DOHH2 (cell line): ENCODE measurements around the gene F13A1.

Source experiments
- H3F3A ChIP-seq: fragments of 200-600 bp; sonication (generic), shearing (Covaris generic); 2 replicates; pipeline ENCODE4 v1.6.0; 2016; ENCODE audit warnings: antibody characterized with exemption, mild to moderate bottlenecking; ENCODE audit not compliant: control insufficient read depth, insufficient read depth
- H3K27ac ChIP-seq: fragments of 200-600 bp; sonication (generic); 2 replicates; pipeline ENCODE4 v1.5.1; 2014; ENCODE audit warnings: low read depth, mild to moderate bottlenecking, low read length, moderate library complexity
- H3K27me3 ChIP-seq: fragments of 200-600 bp; sonication (generic); 2 replicates; pipeline ENCODE4 v1.6.1; 2014; ENCODE audit warnings: mild to moderate bottlenecking, low read length, mixed read lengths; ENCODE audit not compliant: control insufficient read depth
- H3K36me3 ChIP-seq: fragments of 200-600 bp; sonication (generic); 2 replicates; pipeline ENCODE4 v1.6.1; 2014; ENCODE audit warnings: mild to moderate bottlenecking, low read length, moderate library complexity, mixed read lengths; ENCODE audit not compliant: control insufficient read depth
- H3K4me1 ChIP-seq: fragments of 200-600 bp; sonication (generic); 2 replicates; pipeline ENCODE4 v1.6.1; 2014; ENCODE audit warnings: mild to moderate bottlenecking, low read length, mixed read lengths; ENCODE audit not compliant: control insufficient read depth
- H3K4me2 ChIP-seq: fragments of 200-600 bp; sonication (generic); 2 replicates; pipeline ENCODE4 v1.6.0; 2014; ENCODE audit warnings: mild to moderate bottlenecking, low read length, moderate library complexity
- H3K4me3 ChIP-seq: fragments of 200-600 bp; sonication (generic); 2 replicates; pipeline ENCODE4 v1.5.1; 2014; ENCODE audit warnings: mild to moderate bottlenecking, low read length, mixed read lengths
- H3K79me2 ChIP-seq: fragments of 200-600 bp; sonication (generic); 2 replicates; pipeline ENCODE4 v1.6.1; 2014; ENCODE audit warnings: mild to moderate bottlenecking, low read length, mixed read lengths; ENCODE audit not compliant: control insufficient read depth
- H3K9me2 ChIP-seq: fragments of 200-600 bp; sonication (generic); replicated peaks from 2 replicates; pipeline ENCODE4 v1.6.1; 2014; ENCODE audit warnings: mild to moderate bottlenecking, low read length, mixed read lengths; ENCODE audit not compliant: control insufficient read depth
- H3K9me3 ChIP-seq: fragments of 200-600 bp; sonication (generic); 2 replicates; pipeline ENCODE4 v1.6.1; 2014; ENCODE audit warnings: antibody characterized with exemption, low read length, mixed read lengths; ENCODE audit not compliant: control insufficient read depth, insufficient read depth
- H4K20me1 ChIP-seq: fragments of 200-600 bp; sonication (generic); 2 replicates; pipeline ENCODE4 v1.6.0; 2014; ENCODE audit warnings: low read depth, mild to moderate bottlenecking, antibody characterized with exemption, low read length, moderate library complexity; ENCODE audit not compliant: control insufficient read depth, insufficient read depth
- EZH2phosphoT487 ChIP-seq: fragments of 200-600 bp; sonication (generic); IDR thresholded peaks from 2 replicates; pipeline ENCODE4 v1.6.1; 2017; ENCODE audit warnings: borderline replicate concordance, mild to moderate bottlenecking, antibody characterized with exemption, low read length, moderate library complexity, mixed read lengths
- TF ChIP-seq, protein P1 (sequence below): fragments of 200-600 bp; sonication (generic); IDR thresholded peaks from one replicate; pipeline ENCODE4 v1.5.1; 2014; ENCODE audit warnings: antibody characterized with exemption, mild to moderate bottlenecking, low read depth, low read length; ENCODE audit not compliant: poor library complexity, severe bottlenecking

The F13A1 gene

DNA sequence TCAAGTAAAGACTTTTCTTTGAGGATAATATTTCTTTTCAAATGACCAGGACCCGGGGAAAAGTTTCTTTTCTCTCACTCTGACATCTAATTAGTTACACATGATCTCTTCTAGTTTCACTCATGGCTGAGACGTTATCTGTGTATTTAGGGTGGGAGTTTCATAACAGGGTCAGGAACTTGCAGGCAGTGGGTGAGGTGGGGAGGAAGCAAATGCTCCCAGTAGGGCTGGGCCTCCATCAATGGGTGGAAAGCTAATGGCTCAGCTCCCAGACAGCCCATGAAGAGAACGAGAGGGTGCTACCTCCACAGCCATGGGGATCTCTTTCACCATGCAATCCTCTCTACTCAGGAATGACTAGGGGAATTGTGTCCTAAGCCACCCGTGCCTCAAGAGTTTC lies 119.3 kb downstream of the F13A1 start:
- Histone ChIP-seq H3K4me3 (no peak overlapping the region), H3K79me2 (no peaks in the 10 kb centered on the region), H3K36me3 (no peaks in the 10 kb centered on the region), H3F3A (no peaks in the 10 kb centered on the region), H3K9me3 (no peaks in the 10 kb centered on the region), H4K20me1 (no peaks in the 10 kb centered on the region), H3K27me3 (peaks cover 6% of the 10 kb centered on the region; the same call in 1 of the 2 replicates), H3K9me2 (no peaks in the 10 kb centered on the region), H3K27ac (no peak overlapping the region), H3K4me2 (no peak overlapping the region), H3K4me1 (no peaks in the 10 kb centered on the region)
- TF ChIP-seq, protein P1, sequence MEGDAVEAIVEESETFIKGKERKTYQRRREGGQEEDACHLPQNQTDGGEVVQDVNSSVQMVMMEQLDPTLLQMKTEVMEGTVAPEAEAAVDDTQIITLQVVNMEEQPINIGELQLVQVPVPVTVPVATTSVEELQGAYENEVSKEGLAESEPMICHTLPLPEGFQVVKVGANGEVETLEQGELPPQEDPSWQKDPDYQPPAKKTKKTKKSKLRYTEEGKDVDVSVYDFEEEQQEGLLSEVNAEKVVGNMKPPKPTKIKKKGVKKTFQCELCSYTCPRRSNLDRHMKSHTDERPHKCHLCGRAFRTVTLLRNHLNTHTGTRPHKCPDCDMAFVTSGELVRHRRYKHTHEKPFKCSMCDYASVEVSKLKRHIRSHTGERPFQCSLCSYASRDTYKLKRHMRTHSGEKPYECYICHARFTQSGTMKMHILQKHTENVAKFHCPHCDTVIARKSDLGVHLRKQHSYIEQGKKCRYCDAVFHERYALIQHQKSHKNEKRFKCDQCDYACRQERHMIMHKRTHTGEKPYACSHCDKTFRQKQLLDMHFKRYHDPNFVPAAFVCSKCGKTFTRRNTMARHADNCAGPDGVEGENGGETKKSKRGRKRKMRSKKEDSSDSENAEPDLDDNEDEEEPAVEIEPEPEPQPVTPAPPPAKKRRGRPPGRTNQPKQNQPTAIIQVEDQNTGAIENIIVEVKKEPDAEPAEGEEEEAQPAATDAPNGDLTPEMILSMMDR, result no peak
- TF ChIP-seq EZH2phosphoT487, result no peak

DNA sequence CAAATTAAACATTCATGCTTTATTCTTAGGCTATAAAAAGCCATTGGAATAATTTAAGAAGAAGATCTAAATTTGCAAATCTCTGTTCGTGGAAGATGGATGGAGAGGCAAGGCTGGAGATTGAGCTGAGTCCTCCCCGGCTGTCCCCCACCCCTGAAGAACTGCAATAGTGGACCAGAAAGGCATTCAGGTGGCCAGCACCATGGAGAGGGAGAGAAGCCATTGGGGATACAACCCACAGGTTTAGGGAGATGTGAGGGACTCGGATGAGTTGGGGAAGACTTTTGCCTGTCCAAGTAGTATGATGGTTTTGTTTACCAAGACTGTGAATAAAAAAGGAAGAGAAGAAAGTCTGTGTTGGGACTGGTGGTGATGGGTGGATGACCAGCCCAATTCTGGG lies 120.8 kb downstream of the F13A1 start:
- TF ChIP-seq, protein P1, result no peak
- no peak for TF ChIP-seq EZH2phosphoT487
- H3K36me3 ChIP-seq, result no peaks in the 10 kb centered on the region
- H3K4me2 ChIP-seq, result no peak overlapping the region

DNA sequence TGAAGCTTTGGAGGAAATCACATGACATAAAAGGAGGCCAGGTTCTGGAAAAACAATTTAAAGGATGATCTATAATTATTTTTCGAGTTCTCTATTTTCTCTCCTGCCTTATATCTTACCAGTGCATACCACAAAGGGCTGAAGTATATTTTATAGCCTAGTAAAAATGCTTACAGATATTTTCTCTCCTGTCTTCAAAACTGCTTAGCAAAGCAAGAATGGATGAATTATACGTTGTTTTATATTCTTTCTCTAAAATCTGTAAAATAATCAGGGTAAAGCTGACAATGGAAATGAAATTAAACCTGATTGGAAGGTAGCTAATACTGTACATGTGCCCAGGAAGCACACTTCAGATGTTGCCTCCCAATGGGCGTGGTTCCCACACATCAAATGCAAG lies 123.7 kb downstream of the F13A1 start:
- H3F3A ChIP-seq, result no peaks in the 10 kb centered on the region
- H3K9me3 ChIP-seq, result no peaks in the 10 kb centered on the region
- H3K27ac ChIP-seq, result no peak overlapping the region
- no peaks in the 10 kb centered on the region for H3K79me2 ChIP-seq
- H3K27me3 ChIP-seq, result peaks cover 2% of the 10 kb centered on the region; the same call in 1 of the 2 replicates
- H3K4me3 ChIP-seq, result no peak overlapping the region
- H3K9me2 ChIP-seq, result no peaks in the 10 kb centered on the region
- H3K36me3 ChIP-seq, result no peaks in the 10 kb centered on the region
- H3K4me2 ChIP-seq, result no peak overlapping the region
- TF ChIP-seq EZH2phosphoT487, result no peak
- TF ChIP-seq, protein P1, result no peak
- H4K20me1 ChIP-seq, result no peaks in the 10 kb centered on the region
- H3K4me1 ChIP-seq, result no peaks in the 10 kb centered on the region

More for the DNA sequence above, 120.8 kb downstream of the F13A1 start:
- no peaks in the 10 kb centered on the region for H4K20me1 ChIP-seq
- H3K79me2 ChIP-seq, result no peaks in the 10 kb centered on the region
- no peaks in the 10 kb centered on the region for H3F3A ChIP-seq
- peaks cover 6% of the 10 kb centered on the region; the same call in 1 of the 2 replicates for H3K27me3 ChIP-seq
- H3K9me2 ChIP-seq, result no peaks in the 10 kb centered on the region
- H3K9me3 ChIP-seq, result no peaks in the 10 kb centered on the region
- no peak overlapping the region for H3K4me3 ChIP-seq
- H3K27ac ChIP-seq, result no peak overlapping the region
- H3K4me1 ChIP-seq, result no peaks in the 10 kb centered on the region

DNA sequence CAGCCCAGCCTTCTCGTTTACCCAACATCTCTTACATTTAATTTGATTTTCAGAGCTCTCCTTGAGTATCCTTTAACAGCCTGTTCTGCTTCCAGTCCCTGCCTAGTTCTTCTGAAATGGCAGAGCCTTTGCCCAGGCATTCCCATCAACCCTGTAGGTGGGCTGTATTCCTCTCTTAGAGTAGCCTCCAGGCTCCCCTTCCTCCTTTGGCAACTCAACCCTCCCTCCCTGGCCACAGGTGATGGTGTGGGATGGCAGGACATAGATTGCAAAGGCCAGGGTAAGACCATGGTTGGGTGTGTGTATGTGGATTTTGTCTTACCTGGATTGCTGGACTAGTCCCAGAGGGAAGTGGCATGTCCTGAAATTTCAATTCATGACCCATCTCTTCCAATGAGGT lies 125.4 kb downstream of the F13A1 start:
- Histone ChIP-seq H3K4me2 (no peak overlapping the region), H3K79me2 (no peaks in the 10 kb centered on the region), H3K9me3 (no peaks in the 10 kb centered on the region), H3F3A (no peaks in the 10 kb centered on the region), H4K20me1 (no peaks in the 10 kb centered on the region), H3K4me1 (no peaks in the 10 kb centered on the region), H3K4me3 (no peak overlapping the region), H3K9me2 (no peaks in the 10 kb centered on the region), H3K36me3 (no peaks in the 10 kb centered on the region), H3K27ac (no peak overlapping the region), H3K27me3 (peaks cover 2% of the 10 kb centered on the region; the same call in 1 of the 2 replicates)
- TF ChIP-seq, protein P1, result no peak
- no peak for TF ChIP-seq EZH2phosphoT487
